GM18505 (cell line): Measurements from ENCODE around the gene HYAL1.
"Not testable (repeated sequence)": the region's sequence is repeated elsewhere in the genome, so short reads cannot be mapped to it uniquely, and the experiment has no call there.

Source experiments
- ATAC-seq: cut with Tn5 transposase; IDR thresholded peaks from one replicate; pipeline ENCODE4 v1.9.1; 2021; ENCODE audit not compliant: unreplicated experiment
- POLR2A ChIP-seq: IDR thresholded peaks from 4 replicates; pipeline ENCODE4 v1.6.1; 2011; ENCODE audit warnings: borderline replicate concordance; ENCODE audit not compliant: insufficient read depth, insufficient read length; ENCODE audit errors: extremely low read depth

HYAL1 gene

GRCh38 chr3:50266017-50266416 is 37.4 kb downstream of the HYAL1 start:
- ATAC-seq = no peak
- TF ChIP-seq POLR2A = no peak

- TF ChIP-seq POLR2A = no peak
- ATAC-seq = no peak
Measured at GRCh38 chr3:50265571-50265970, 37.8 kb downstream of the HYAL1 start.

GRCh38 chr3:50264964-50265485 is 38.3 kb downstream of the HYAL1 start:
- ATAC-seq = no peak
- no peak for TF ChIP-seq POLR2A

GRCh38 chr3:50264383-50264963 is 38.9 kb downstream of the HYAL1 start:
- TF ChIP-seq POLR2A = no peak
- ATAC-seq = no peak

GRCh38 chr3:50263478-50264382 is 39.6 kb downstream of the HYAL1 start:
- ATAC-seq = no peak
- no peak for TF ChIP-seq POLR2A

- ATAC-seq = no peak
- TF ChIP-seq POLR2A = no peak
Measured at GRCh38 chr3:50262778-50263177, 40.6 kb downstream of the HYAL1 start.

- ATAC-seq = not testable (repeated sequence)
Measured at GRCh38 chr3:50262200-50262599, 41.2 kb downstream of the HYAL1 start.

GRCh38 chr3:50261505-50261904 is 41.9 kb downstream of the HYAL1 start:
- TF ChIP-seq POLR2A = no peak
- no peak for ATAC-seq

- no peak for ATAC-seq
- TF ChIP-seq POLR2A = no peak
Measured at GRCh38 chr3:50260942-50261441, 42.4 kb downstream of the HYAL1 start.

GRCh38 chr3:50260027-50260941 is 43.1 kb downstream of the HYAL1 start:
- peak; percentile 58 for TF ChIP-seq POLR2A
- peak; percentile 88 for ATAC-seq

GRCh38 chr3:50259432-50260026 is 43.8 kb downstream of the HYAL1 start:
- TF ChIP-seq POLR2A = no peak
- peak; percentile 3 for ATAC-seq

GRCh38 chr3:50258979-50259378 is 44.4 kb downstream of the HYAL1 start:
- no peak for ATAC-seq
- no peak for TF ChIP-seq POLR2A
